HFFc6 (cell line): ENCODE results near the gene CCNG2. TPM values are rescaled to one million over a fixed set of nuclear protein-coding genes. Genes with fewer than 3 reads are reported as not detected.

Experiments
- DNase-seq: peaks from one replicate; pipeline ENCODE4 v3.0.0-alpha.2; 2018
- H3K27ac Mint-ChIP-seq: 2 replicates; pipeline ENCODE4 v1.8.0; 2020; ENCODE audit warnings: mild to moderate bottlenecking, mixed read lengths
- H3K27me3 Mint-ChIP-seq: 2 replicates; pipeline ENCODE4 v1.8.0; 2021; ENCODE audit warnings: mild to moderate bottlenecking, moderate library complexity, mixed read lengths; ENCODE audit not compliant: insufficient read depth
- H3K36me3 Mint-ChIP-seq: 2 replicates; pipeline ENCODE4 v1.8.0; 2021; ENCODE audit warnings: low read depth, mixed read lengths
- H3K4me1 Mint-ChIP-seq: 2 replicates; pipeline ENCODE4 v1.8.0; 2020; ENCODE audit warnings: low read depth, mixed read lengths
- H3K4me3 Mint-ChIP-seq: 2 replicates; pipeline ENCODE4 v1.8.0; 2020; ENCODE audit warnings: mild to moderate bottlenecking, moderate library complexity, mixed read lengths
- H3K9me3 Mint-ChIP-seq: 2 replicates; pipeline ENCODE4 v1.8.0; 2020; ENCODE audit warnings: mild to moderate bottlenecking, mixed read lengths
- CTCF ChIP-seq: fragments of 200-600 bp; sonication (generic); IDR thresholded peaks from 2 replicates; pipeline ENCODE4 v1.5.0; 2021; ENCODE audit warnings: antibody characterized with exemption, mild to moderate bottlenecking
- total RNA-seq, 6 experiments: library from RNA; stranded (reverse); fragmentation: NEBNext Ultra II Directional; extraction: Animal tissue kit (Norgen Biotek cat#: 25700); gene quantifications; 2 replicates in 1 of 6; 3 replicates in 5 of 6; pipeline ENCODE4 v1.2.3, GENCODE V29; 2021

The CCNG2 gene
- total RNA-seq, 6 experiments from 2014 or later: 17.1 to 20.4 (median 19.2) TPM

GRCh38 chr4:77121736-77122240 lies 35.2 kb upstream of the CCNG2 start:
- Mint-ChIP-seq H3K27me3 (peaks cover 36% of the 10 kb centered on the region), H3K9me3 (no peaks in the 10 kb centered on the region), H3K36me3 (no peaks in the 10 kb centered on the region), H3K27ac (no peak overlapping the region), H3K4me1 (no peaks in the 10 kb centered on the region), H3K4me3 (no peak overlapping the region)
- no peak for TF ChIP-seq CTCF
- DNase-seq: no peak

- H3K9me3 Mint-ChIP-seq: no peaks in the 10 kb centered on the region
- peaks cover 36% of the 10 kb centered on the region for H3K27me3 Mint-ChIP-seq
- H3K4me1 Mint-ChIP-seq: no peaks in the 10 kb centered on the region
- no peak for TF ChIP-seq CTCF
- DNase-seq: no peak
- H3K36me3 Mint-ChIP-seq: no peaks in the 10 kb centered on the region
- no peak overlapping the region for H3K4me3 Mint-ChIP-seq
- H3K27ac Mint-ChIP-seq: no peak overlapping the region
Observed at GRCh38 chr4:77122656-77123055, 34.4 kb upstream of the CCNG2 start.

GRCh38 chr4:77123411-77123810 lies 33.6 kb upstream of the CCNG2 start:
- Mint-ChIP-seq H3K9me3 (no peaks in the 10 kb centered on the region), H3K27me3 (peaks cover 36% of the 10 kb centered on the region), H3K4me3 (no peak overlapping the region), H3K36me3 (no peaks in the 10 kb centered on the region), H3K4me1 (no peaks in the 10 kb centered on the region), H3K27ac (no peak overlapping the region)
- DNase-seq: no peak
- no peak for TF ChIP-seq CTCF

- H3K36me3 Mint-ChIP-seq: no peaks in the 10 kb centered on the region
- no peak overlapping the region for H3K27ac Mint-ChIP-seq
- no peaks in the 10 kb centered on the region for H3K9me3 Mint-ChIP-seq
- H3K4me3 Mint-ChIP-seq: no peak overlapping the region
- H3K4me1 Mint-ChIP-seq: no peaks in the 10 kb centered on the region
- H3K27me3 Mint-ChIP-seq: peaks cover 33% of the 10 kb centered on the region
- no peak for TF ChIP-seq CTCF
- DNase-seq: no peak
Observed at GRCh38 chr4:77124576-77124975, 32.4 kb upstream of the CCNG2 start.

GRCh38 chr4:77125961-77126360 lies 31.0 kb upstream of the CCNG2 start:
- Mint-ChIP-seq H3K4me3 (no peak overlapping the region), H3K4me1 (no peaks in the 10 kb centered on the region), H3K27ac (no peak overlapping the region), H3K36me3 (no peaks in the 10 kb centered on the region), H3K27me3 (peaks cover 41% of the 10 kb centered on the region), H3K9me3 (no peaks in the 10 kb centered on the region)
- no peak for TF ChIP-seq CTCF
- DNase-seq: no peak

- no peak overlapping the region for H3K4me3 Mint-ChIP-seq
- H3K27me3 Mint-ChIP-seq: peaks cover 40% of the 10 kb centered on the region
- no peak for DNase-seq
- no peaks in the 10 kb centered on the region for H3K9me3 Mint-ChIP-seq
- no peaks in the 10 kb centered on the region for H3K4me1 Mint-ChIP-seq
- TF ChIP-seq CTCF: no peak
- no peaks in the 10 kb centered on the region for H3K36me3 Mint-ChIP-seq
- no peak overlapping the region for H3K27ac Mint-ChIP-seq
Observed at GRCh38 chr4:77126809-77127208, 30.2 kb upstream of the CCNG2 start.
